Measurements from ENCODE around the gene TEX35. TPM values are rescaled to one million over a fixed set of nuclear protein-coding genes. Genes with fewer than 3 reads are reported as not detected.

Gene TEX35
- total RNA-seq (2022) (not detected in 2 replicates), Bru-seq, nascent RNA (percentile 33 among the genes with signal in this experiment), BruChase-seq, experiment 1, labeled RNA remaining after a 6-hour chase (percentile 47 among the genes with signal in this experiment), BruChase-seq, experiment 2, labeled RNA remaining after a 2-hour chase (percentile 37 among the genes with signal in this experiment)
- long read RNA-seq: 0 reads

GRCh38 chr1:178512566-178513277 lies at the start of gene TEX35:
Gene TEX35, plus strand, starts transcription at chr1:178513109. Its CDS starts 80 bp downstream, at chr1:178513189.
- Mint-ChIP-seq H3K4me3 (ENCODE audit: unreplicated experiment) (no peak within 1 kb of the TSS), H3K9me3 (ENCODE audit: unreplicated experiment) (no peaks in the 10 kb centered on the region), H3K4me1 (ENCODE audit: insufficient read depth, unreplicated experiment) (no peaks in the 10 kb centered on the region), H3K27me3 (ENCODE audit: insufficient read depth, unreplicated experiment) (no peaks in the 10 kb centered on the region), H3K36me3 (ENCODE audit: insufficient read depth, unreplicated experiment) (no peaks in the 10 kb centered on the region), H3K27ac (ENCODE audit: low read depth, unreplicated experiment) (no peak within 1 kb of the TSS)
- CTCF ChIA-PET: interaction anchor here (0.6 to 13.6 kb wide), 8 partner anchors 12 to 657 kb away, joined by 3 to 162 read pairs (median 3); no protein-coding TSS in a partner anchor
- intact Hi-C loops (cut with micrococcal nuclease): no loop called here
- TF ChIP-seq CTCF (IDR thresholded peaks at IDR 0.05; ENCODE audit: unreplicated experiment): no peak
- POLR2A ChIA-PET: interaction anchor here (0.6 kb wide), 1 partner anchor 171 kb away, joined by 3 read pairs; no protein-coding TSS in a partner anchor
- BruUV-seq (replicated peaks): no TSS peak
- no peak for DNase-seq (ENCODE audit: unreplicated experiment)

- DNase-seq (ENCODE audit: unreplicated experiment): no peak
- peaks cover 27% of the 10 kb centered on the region for H3K4me1 Mint-ChIP-seq (ENCODE audit: insufficient read depth, unreplicated experiment)
- no peak for TF ChIP-seq CTCF (IDR thresholded peaks at IDR 0.05; ENCODE audit: unreplicated experiment)
- no TSS peak for BruUV-seq (replicated peaks)
- CTCF ChIA-PET: interaction anchor here (0.5 to 3.3 kb wide), 11 partner anchors 10 to 536 kb away, joined by 3 to 23 read pairs (median 4); no protein-coding TSS in a partner anchor
- intact Hi-C loops (cut with micrococcal nuclease): no loop called here
- peaks cover 53% of the 10 kb centered on the region for H3K36me3 Mint-ChIP-seq (ENCODE audit: insufficient read depth, unreplicated experiment)
- peak overlapping the region; percentile 73 for H3K27ac Mint-ChIP-seq (ENCODE audit: low read depth, unreplicated experiment)
- H3K27me3 Mint-ChIP-seq (ENCODE audit: insufficient read depth, unreplicated experiment): no peaks in the 10 kb centered on the region
- POLR2A ChIA-PET: interaction anchor here (0.6 to 2.3 kb wide), 15 partner anchors 10 to 204 kb away, joined by 3 to 11 read pairs (median 4); no protein-coding TSS in a partner anchor
- H3K4me3 Mint-ChIP-seq (ENCODE audit: unreplicated experiment): peak overlapping the region; percentile 13
- no peaks in the 10 kb centered on the region for H3K9me3 Mint-ChIP-seq (ENCODE audit: unreplicated experiment)
These were observed 48.8 kb upstream of the TEX35 start for GRCh38 chr1:178464141-178464540.

GRCh38 chr1:178464566-178464965 lies 48.3 kb upstream of the TEX35 start:
- ChIA-PET CTCF (interaction anchor here (0.5 to 3.3 kb wide), 15 partner anchors 10 to 408 kb away, joined by 3 to 23 read pairs (median 3); no protein-coding TSS in a partner anchor), POLR2A (interaction anchor here (0.6 to 2.3 kb wide), 17 partner anchors 10 to 239 kb away, joined by 3 to 11 read pairs (median 3); no protein-coding TSS in a partner anchor)
- Mint-ChIP-seq H3K4me3 (ENCODE audit: unreplicated experiment) (peak overlapping the region; percentile 2), H3K27ac (ENCODE audit: low read depth, unreplicated experiment) (peak overlapping the region; percentile 73), H3K9me3 (ENCODE audit: unreplicated experiment) (no peaks in the 10 kb centered on the region), H3K4me1 (ENCODE audit: insufficient read depth, unreplicated experiment) (peaks cover 27% of the 10 kb centered on the region), H3K36me3 (ENCODE audit: insufficient read depth, unreplicated experiment) (peaks cover 49% of the 10 kb centered on the region), H3K27me3 (ENCODE audit: insufficient read depth, unreplicated experiment) (no peaks in the 10 kb centered on the region)
- BruUV-seq (replicated peaks): no TSS peak
- intact Hi-C loops (cut with micrococcal nuclease): no loop called here
- DNase-seq (ENCODE audit: unreplicated experiment): peak; percentile 30
- TF ChIP-seq CTCF (IDR thresholded peaks at IDR 0.05; ENCODE audit: unreplicated experiment): no peak

- CTCF ChIA-PET: interaction anchor here (0.5 to 3.3 kb wide), 13 partner anchors 10 to 166 kb away, joined by 3 to 23 read pairs (median 3); no protein-coding TSS in a partner anchor
- peaks cover 47% of the 10 kb centered on the region for H3K36me3 Mint-ChIP-seq (ENCODE audit: insufficient read depth, unreplicated experiment)
- no peak for TF ChIP-seq CTCF (IDR thresholded peaks at IDR 0.05; ENCODE audit: unreplicated experiment)
- peak; percentile 74 for DNase-seq (ENCODE audit: unreplicated experiment)
- no peaks in the 10 kb centered on the region for H3K9me3 Mint-ChIP-seq (ENCODE audit: unreplicated experiment)
- no peaks in the 10 kb centered on the region for H3K27me3 Mint-ChIP-seq (ENCODE audit: insufficient read depth, unreplicated experiment)
- no TSS peak for BruUV-seq (replicated peaks)
- POLR2A ChIA-PET: interaction anchor here (0.6 to 2.3 kb wide), 17 partner anchors 11 to 484 kb away, joined by 3 to 11 read pairs (median 3); no protein-coding TSS in a partner anchor
- intact Hi-C loops (cut with micrococcal nuclease): no loop called here
- H3K27ac Mint-ChIP-seq (ENCODE audit: low read depth, unreplicated experiment): peak overlapping the region; percentile 73
- peaks cover 27% of the 10 kb centered on the region for H3K4me1 Mint-ChIP-seq (ENCODE audit: insufficient read depth, unreplicated experiment)
- peak overlapping the region; percentile 2 for H3K4me3 Mint-ChIP-seq (ENCODE audit: unreplicated experiment)
These were observed 47.9 kb upstream of the TEX35 start for GRCh38 chr1:178465011-178465410.
